HFFc6 (cell line): ENCODE data around the gene WDR7. TPM values are rescaled to one million over a fixed set of nuclear protein-coding genes. Genes with fewer than 3 reads are reported as not detected.

Experiments used
- DNase-seq: peaks from one replicate; pipeline ENCODE4 v3.0.0-alpha.2; 2018
- H3K27ac Mint-ChIP-seq: 2 replicates; pipeline ENCODE4 v1.8.0; 2020; ENCODE audit warnings: mild to moderate bottlenecking, mixed read lengths
- H3K27me3 Mint-ChIP-seq: 2 replicates; pipeline ENCODE4 v1.8.0; 2021; ENCODE audit warnings: mild to moderate bottlenecking, moderate library complexity, mixed read lengths; ENCODE audit not compliant: insufficient read depth
- H3K36me3 Mint-ChIP-seq: 2 replicates; pipeline ENCODE4 v1.8.0; 2021; ENCODE audit warnings: low read depth, mixed read lengths
- H3K4me1 Mint-ChIP-seq: 2 replicates; pipeline ENCODE4 v1.8.0; 2020; ENCODE audit warnings: low read depth, mixed read lengths
- H3K4me3 Mint-ChIP-seq: 2 replicates; pipeline ENCODE4 v1.8.0; 2020; ENCODE audit warnings: mild to moderate bottlenecking, moderate library complexity, mixed read lengths
- H3K9me3 Mint-ChIP-seq: 2 replicates; pipeline ENCODE4 v1.8.0; 2020; ENCODE audit warnings: mild to moderate bottlenecking, mixed read lengths
- CTCF ChIP-seq: fragments of 200-600 bp; sonication (generic); IDR thresholded peaks from 2 replicates; pipeline ENCODE4 v1.5.0; 2021; ENCODE audit warnings: antibody characterized with exemption, mild to moderate bottlenecking
- total RNA-seq, 6 experiments: library from RNA; stranded (reverse); fragmentation: NEBNext Ultra II Directional; extraction: Animal tissue kit (Norgen Biotek cat#: 25700); gene quantifications; 2 replicates in 1 of 6; 3 replicates in 5 of 6; pipeline ENCODE4 v1.2.3, GENCODE V29; 2021

The WDR7 gene
- total RNA-seq, 6 experiments from 2014 or later: 14.0 to 19.7 (median 16.6) TPM

- TF ChIP-seq CTCF: no peak
- Mint-ChIP-seq H3K4me1 (no peaks in the 10 kb centered on the region), H3K9me3 (no peaks in the 10 kb centered on the region), H3K4me3 (no peak overlapping the region), H3K36me3 (no peaks in the 10 kb centered on the region), H3K27me3 (no peaks in the 10 kb centered on the region), H3K27ac (no peak overlapping the region)
- no peak for DNase-seq
Measured at GRCh38 chr18:56933472-56933871, 282.3 kb downstream of the WDR7 start.

- no peaks in the 10 kb centered on the region for H3K36me3 Mint-ChIP-seq
- DNase-seq: no peak
- no peaks in the 10 kb centered on the region for H3K4me1 Mint-ChIP-seq
- no peaks in the 10 kb centered on the region for H3K27me3 Mint-ChIP-seq
- H3K4me3 Mint-ChIP-seq: no peak overlapping the region
- no peaks in the 10 kb centered on the region for H3K9me3 Mint-ChIP-seq
- H3K27ac Mint-ChIP-seq: no peak overlapping the region
- no peak for TF ChIP-seq CTCF
Measured at GRCh38 chr18:56934131-56934530, 283.0 kb downstream of the WDR7 start.

GRCh38 chr18:56934906-56935305 lies 283.7 kb downstream of the WDR7 start:
- Mint-ChIP-seq H3K27me3 (no peaks in the 10 kb centered on the region), H3K36me3 (no peaks in the 10 kb centered on the region)

GRCh38 chr18:56935434-56936040 lies 284.4 kb downstream of the WDR7 start:
- H3K9me3 Mint-ChIP-seq: no peaks in the 10 kb centered on the region
- no peaks in the 10 kb centered on the region for H3K4me1 Mint-ChIP-seq
- H3K36me3 Mint-ChIP-seq: no peaks in the 10 kb centered on the region
- no peaks in the 10 kb centered on the region for H3K27me3 Mint-ChIP-seq
- TF ChIP-seq CTCF: no peak
- H3K4me3 Mint-ChIP-seq: no peak overlapping the region
- H3K27ac Mint-ChIP-seq: no peak overlapping the region
- DNase-seq: no peak

More at GRCh38 chr18:56934906-56935305, 283.7 kb downstream of the WDR7 start:
- Mint-ChIP-seq H3K4me1 (no peaks in the 10 kb centered on the region), H3K4me3 (no peak overlapping the region), H3K27ac (no peak overlapping the region), H3K9me3 (no peaks in the 10 kb centered on the region)
- TF ChIP-seq CTCF: no peak
- no peak for DNase-seq

GRCh38 chr18:56936457-56936856 lies 285.3 kb downstream of the WDR7 start:
- no peak overlapping the region for H3K27ac Mint-ChIP-seq
- no peaks in the 10 kb centered on the region for H3K4me1 Mint-ChIP-seq
- H3K4me3 Mint-ChIP-seq: no peak overlapping the region
- no peak for TF ChIP-seq CTCF
- H3K9me3 Mint-ChIP-seq: no peaks in the 10 kb centered on the region
- DNase-seq: no peak
- no peaks in the 10 kb centered on the region for H3K27me3 Mint-ChIP-seq
- no peaks in the 10 kb centered on the region for H3K36me3 Mint-ChIP-seq
